Suppressor macrophage treated with lipopolysaccharide for 4 hours (primary cell): ENCODE measurements around the gene NIM1K.
"Not testable (repeated sequence)": the region's sequence is repeated elsewhere in the genome, so short reads cannot be mapped to it uniquely, and the experiment has no call there.

Experiments
- DNase-seq: peaks from one replicate; pipeline ENCODE4 v3.0.0-alpha.2; 2020

NIM1K gene

DNA sequence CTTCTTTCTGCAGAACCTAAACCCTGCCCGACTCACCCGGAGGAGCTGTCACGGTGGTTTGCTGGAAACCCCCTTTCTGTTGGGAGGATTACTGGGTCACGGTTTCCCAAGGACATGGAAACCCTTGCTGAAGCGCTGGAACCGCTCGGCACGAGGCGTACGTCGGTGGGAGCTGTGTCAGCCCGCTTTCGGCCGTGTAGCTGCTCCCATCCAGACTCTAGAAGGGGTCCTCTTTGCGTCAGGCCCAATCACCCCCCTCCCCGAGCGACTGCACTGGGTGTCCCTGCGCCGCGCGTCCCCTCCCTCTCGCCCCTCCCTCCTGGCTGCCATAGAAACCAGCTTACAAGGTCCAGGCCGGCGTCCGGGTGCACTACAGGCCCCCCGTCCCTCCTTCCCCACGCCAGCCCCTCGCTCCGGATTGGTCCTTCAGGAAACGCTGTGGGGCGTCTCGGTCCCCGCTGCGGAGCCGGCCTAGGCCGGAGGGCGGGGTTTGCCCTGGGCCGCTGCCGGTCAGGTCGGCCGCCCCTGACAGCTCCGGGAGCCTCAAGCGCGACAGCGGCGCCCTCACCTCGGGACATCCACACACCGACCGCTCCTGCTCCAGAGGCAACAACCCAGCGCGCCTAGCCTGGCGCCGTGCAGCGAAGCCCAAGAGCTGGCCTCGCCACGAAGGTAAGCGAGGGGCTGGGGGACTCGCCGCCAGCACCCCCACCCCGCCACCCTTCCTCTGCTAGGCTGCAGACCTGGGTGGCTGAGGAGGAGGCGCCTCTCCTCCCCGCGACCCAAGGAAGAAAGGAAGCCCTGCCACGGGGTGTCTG, at the start of gene NIM1K:
TSS of gene NIM1K (plus strand) at position 486 of the 818 bp plus-strand sequence. CDS start 53,551 bp downstream, outside the sequence.
- DNase-seq: peak; percentile 44

DNA sequence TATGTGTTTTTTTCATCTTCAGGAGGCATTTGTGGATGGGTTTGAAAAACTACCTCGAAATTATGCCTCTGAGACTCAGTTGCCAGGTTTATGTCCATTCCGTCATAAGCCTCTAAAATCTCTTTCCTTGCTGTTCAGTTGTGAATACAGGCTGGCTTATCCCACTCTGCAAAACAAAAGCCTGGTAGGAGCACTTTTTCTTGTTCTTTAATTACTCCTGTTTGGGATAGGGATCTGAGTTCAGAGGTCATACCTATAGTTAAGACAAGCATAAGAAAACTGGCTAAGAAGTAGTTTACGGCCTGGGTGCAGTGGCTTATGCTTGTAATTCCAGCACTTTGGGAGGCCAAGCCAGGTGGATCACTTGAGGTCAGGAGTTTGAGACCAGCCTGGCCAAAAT, 47.0 kb upstream of the NIM1K start:
- no peak for DNase-seq

- no peak for DNase-seq
These were observed 45.1 kb upstream of the NIM1K start for GRCh38 chr5:43146958-43147357.

GRCh38 chr5:43148417-43148816, 43.6 kb upstream of the NIM1K start:
- no peak for DNase-seq

DNA sequence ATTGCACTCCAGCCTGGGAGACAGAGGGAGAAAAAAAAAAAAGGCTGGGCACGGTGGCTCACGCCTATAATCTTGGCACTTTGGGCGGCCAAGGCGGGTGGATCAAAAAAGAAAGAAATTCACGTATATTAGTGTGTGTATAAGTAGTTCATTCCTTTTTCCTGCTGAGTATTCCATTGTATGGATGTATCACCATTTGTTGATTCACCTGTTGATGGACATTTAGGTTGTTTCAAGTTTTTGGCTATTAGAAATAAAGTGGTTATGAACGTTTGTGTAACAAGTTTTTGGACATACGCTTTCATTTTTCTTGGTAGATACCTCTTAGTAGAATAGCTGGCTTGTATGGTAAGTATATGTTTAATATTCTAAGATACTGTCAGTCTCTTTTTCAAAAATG, 42.8 kb upstream of the NIM1K start:
- no peak for DNase-seq

GRCh38 chr5:43150075-43150474, 42.0 kb upstream of the NIM1K start:
- no peak for DNase-seq

GRCh38 chr5:43150748-43151147, 41.3 kb upstream of the NIM1K start:
- DNase-seq: no peak

DNA sequence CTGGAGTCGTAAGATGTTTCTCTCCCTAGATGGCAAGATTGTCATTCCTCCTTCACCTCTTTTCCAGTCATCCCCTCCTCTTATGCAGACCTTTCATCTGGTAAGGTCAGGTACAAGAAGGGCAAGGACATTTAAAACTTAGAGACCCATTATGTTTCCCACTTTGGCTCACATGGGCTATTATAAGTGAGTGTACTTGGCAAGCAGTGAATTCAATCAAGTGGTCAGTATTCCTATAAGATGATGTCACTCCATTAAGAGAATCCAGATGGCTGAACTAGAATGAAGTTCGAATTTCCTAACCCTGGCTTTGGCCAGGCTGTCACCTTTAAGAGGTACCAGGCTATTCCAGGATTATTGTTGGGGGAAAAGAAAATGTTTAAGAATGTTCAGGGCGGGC, 39.1 kb upstream of the NIM1K start:
- no peak for DNase-seq

DNA sequence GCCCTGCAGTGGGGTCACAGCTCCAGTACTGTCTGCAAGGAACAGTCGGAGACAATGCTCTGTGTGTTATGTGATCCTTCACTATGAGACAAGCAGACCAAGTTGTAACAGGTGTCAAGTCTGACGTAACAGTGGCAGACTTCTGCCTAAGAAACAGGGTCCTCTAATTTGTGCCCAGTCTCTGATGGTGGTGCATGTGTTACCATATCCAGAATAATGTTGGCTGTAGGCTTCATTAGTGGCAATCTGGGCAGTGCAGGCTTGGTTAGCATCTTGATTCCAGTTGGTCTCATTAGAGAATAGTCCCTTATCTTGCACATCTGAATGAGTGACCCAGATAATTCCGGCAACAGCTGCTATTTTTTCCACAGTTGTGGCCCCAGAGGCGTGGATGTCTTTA, 37.6 kb upstream of the NIM1K start:
- no peak for DNase-seq

- no peak for DNase-seq
These were observed 36.5 kb upstream of the NIM1K start for GRCh38 chr5:43155394-43156096.

- peak; percentile 20 for DNase-seq
These were observed 35.6 kb upstream of the NIM1K start for GRCh38 chr5:43156388-43156787.

DNA sequence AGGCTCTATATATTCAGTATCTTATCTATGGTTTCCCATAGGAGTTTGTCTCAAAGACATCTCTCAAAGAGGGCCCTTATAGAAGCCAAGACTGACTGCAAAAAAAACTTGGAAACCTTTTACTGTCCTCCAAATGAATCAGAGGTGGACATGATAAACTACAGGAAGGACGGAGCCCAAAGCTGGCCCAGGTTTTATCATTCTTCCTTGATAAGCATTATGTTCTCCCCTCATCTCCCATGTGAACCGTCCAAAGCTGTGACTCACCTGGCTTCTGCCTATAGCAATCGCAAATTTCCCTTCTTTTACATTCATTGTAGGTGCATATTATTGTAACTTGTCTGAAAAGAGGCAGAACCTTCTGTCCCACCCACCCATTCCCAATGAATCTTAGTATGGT, 35.0 kb upstream of the NIM1K start:
- no peak for DNase-seq

GRCh38 chr5:43161244-43161643, 30.8 kb upstream of the NIM1K start:
- DNase-seq: peak; percentile 2

DNA sequence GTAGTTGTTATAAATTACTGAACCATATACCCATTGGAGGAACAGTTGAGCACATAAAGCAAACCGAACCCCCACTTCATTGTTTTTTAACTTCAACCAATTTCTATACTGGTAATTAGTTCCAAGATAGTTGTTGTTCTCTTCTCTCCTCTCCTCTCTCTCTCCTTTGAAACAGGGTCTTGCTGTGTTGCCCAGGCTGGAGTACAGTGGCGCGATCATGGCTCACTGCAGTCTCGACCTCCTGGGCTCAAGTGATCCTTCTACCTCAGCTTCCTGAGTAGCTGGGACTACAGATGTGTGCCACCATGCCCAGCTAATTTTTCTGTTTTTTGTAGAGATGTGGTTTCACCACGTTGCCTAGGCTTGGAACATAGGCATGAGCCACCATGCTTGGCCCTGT, 27.2 kb upstream of the NIM1K start:
- not testable (repeated sequence) for DNase-seq

- DNase-seq: no peak
These were observed 26.7 kb upstream of the NIM1K start for GRCh38 chr5:43165323-43165722.

- no peak for DNase-seq
These were observed 23.9 kb upstream of the NIM1K start for GRCh38 chr5:43168175-43168574.

DNA sequence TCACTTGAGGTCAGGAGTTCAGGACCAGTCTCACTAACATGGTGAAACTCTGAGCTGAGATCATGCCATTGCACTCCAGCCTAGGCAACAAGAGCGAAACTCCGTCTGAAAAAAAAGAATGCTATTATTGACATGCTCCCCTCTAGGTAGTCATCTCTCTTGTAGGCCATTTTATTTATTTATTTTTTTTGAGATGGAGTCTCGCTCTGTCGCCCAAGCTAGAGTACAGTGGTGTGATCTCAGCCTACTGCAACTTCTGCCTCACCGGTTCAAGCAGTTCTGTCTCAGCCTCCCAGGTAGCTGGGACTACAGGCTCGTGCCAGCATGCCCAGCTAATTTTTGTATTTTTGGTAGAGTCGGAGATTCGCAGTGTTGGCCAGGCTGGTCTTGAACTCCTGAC, 20.6 kb upstream of the NIM1K start:
- DNase-seq: no peak

DNA sequence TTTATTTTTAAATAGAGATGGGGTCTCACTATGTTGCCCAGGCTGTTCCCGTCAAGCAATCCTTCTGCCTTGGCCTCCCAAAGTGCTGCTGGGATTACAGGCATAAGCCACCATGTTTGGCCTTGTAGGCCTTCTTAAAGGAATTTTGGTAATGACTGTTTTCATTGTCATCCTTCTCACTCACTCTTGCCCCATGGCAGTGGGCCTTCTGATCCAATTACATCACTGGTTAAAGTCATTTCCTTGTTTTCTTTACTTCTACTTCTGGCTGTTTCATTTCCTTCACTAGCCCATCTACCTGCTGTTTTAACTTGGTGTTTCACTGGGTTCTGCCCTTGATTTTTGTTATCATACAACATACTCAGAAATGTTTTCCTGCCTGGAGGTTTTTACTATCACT, 20.1 kb upstream of the NIM1K start:
- DNase-seq: peak; percentile 19

- DNase-seq: no peak
These were observed 19.2 kb upstream of the NIM1K start for GRCh38 chr5:43172779-43173178.

DNA sequence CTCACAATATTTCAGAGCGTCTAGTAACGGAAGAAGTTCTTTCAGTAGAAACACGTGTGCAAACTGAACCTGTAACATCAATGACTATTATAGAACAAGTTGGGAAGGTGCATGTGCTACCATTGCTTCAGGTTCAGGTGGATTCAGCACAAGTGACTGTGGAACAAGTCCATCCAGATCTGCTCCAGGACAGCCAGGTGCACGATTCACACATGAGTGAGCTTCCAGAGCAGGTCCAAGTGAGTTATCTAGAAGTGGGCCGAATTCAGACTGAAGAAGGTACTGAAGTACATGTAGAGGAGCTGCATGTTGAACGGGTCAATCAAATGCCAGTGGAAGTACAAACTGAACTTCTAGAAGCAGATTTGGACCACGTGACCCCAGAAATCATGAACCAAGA, 17.4 kb upstream of the NIM1K start:
- no peak for DNase-seq

- DNase-seq: no peak
These were observed 12.2 kb upstream of the NIM1K start for GRCh38 chr5:43179836-43180235.

GRCh38 chr5:43182421-43182820, 9.6 kb upstream of the NIM1K start:
- DNase-seq: no peak

DNA sequence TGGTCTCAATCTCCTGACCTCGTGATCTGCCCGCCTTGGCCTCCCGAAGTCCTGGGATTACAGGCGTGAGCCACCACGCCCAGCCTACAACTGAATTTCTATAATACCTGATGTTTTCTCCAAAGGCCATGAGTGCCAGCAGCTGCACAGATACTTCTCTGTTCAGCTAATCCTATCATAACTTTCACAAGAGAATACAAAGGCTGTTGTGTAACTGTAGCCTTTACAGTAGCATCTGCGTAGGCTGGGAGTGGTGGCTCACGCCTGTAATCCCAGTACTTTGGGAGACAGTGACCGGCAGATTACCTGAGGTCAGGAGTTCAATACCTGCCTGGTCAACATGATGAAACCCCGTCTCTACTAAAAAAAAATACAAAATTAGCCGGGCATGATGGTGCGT, 8.9 kb upstream of the NIM1K start:
- not testable (repeated sequence) for DNase-seq
